Measurements from ENCODE around the gene ACER2.
"Not testable (repeated sequence)": the region's sequence is repeated elsewhere in the genome, so short reads cannot be mapped to it uniquely, and the experiment has no call there.

Gene ACER2

GRCh38 chr9:19409401-19410194, 789 bp downstream of the ACER2 start:
- peak; percentile 47 for DNase-seq (ENCODE audit: low read depth)

- DNase-seq (ENCODE audit: low read depth): no peak
These were observed 1.3 kb downstream of the ACER2 start for GRCh38 chr9:19410195-19410503.

- no peak for DNase-seq (ENCODE audit: low read depth)
These were observed 1.8 kb downstream of the ACER2 start for GRCh38 chr9:19410594-19410993.

GRCh38 chr9:19411316-19411715, 2.5 kb downstream of the ACER2 start:
- DNase-seq (ENCODE audit: low read depth): peak; percentile 74

- DNase-seq (ENCODE audit: low read depth): not testable (repeated sequence)
These were observed 4.6 kb downstream of the ACER2 start for GRCh38 chr9:19413456-19413855.

GRCh38 chr9:19416143-19416542, 7.3 kb downstream of the ACER2 start:
- DNase-seq (ENCODE audit: low read depth): peak; percentile 32

- DNase-seq (ENCODE audit: low read depth): no peak
These were observed 12.1 kb downstream of the ACER2 start for GRCh38 chr9:19420877-19421276.

GRCh38 chr9:19423163-19423562, 14.4 kb downstream of the ACER2 start:
- DNase-seq (ENCODE audit: low read depth): no peak

GRCh38 chr9:19424176-19424779, 15.5 kb downstream of the ACER2 start:
- DNase-seq (ENCODE audit: low read depth): no peak

GRCh38 chr9:19429595-19429994, 20.8 kb downstream of the ACER2 start:
- DNase-seq (ENCODE audit: low read depth): no peak

- no peak for DNase-seq (ENCODE audit: low read depth)
These were observed 21.5 kb downstream of the ACER2 start for GRCh38 chr9:19430201-19430760.

GRCh38 chr9:19431361-19432171, 22.8 kb downstream of the ACER2 start:
- no peak for DNase-seq (ENCODE audit: low read depth)

- DNase-seq (ENCODE audit: low read depth): no peak
These were observed 23.7 kb downstream of the ACER2 start for GRCh38 chr9:19432473-19432872.

- not testable (repeated sequence) for DNase-seq (ENCODE audit: low read depth)
These were observed 24.9 kb downstream of the ACER2 start for GRCh38 chr9:19433729-19434128.

- no peak for DNase-seq (ENCODE audit: low read depth)
These were observed 31.6 kb downstream of the ACER2 start for GRCh38 chr9:19440376-19440775.

- no peak for DNase-seq (ENCODE audit: low read depth)
These were observed 32.2 kb downstream of the ACER2 start for GRCh38 chr9:19440823-19441580.

GRCh38 chr9:19441730-19442129, 32.9 kb downstream of the ACER2 start:
- no peak for DNase-seq (ENCODE audit: low read depth)

GRCh38 chr9:19442240-19442639, 33.4 kb downstream of the ACER2 start:
- no peak for DNase-seq (ENCODE audit: low read depth)

GRCh38 chr9:19445452-19445851, 36.6 kb downstream of the ACER2 start:
- DNase-seq (ENCODE audit: low read depth): no peak

GRCh38 chr9:19446361-19446861, 37.6 kb downstream of the ACER2 start:
- no peak for DNase-seq (ENCODE audit: low read depth)

GRCh38 chr9:19451240-19452087, 42.7 kb downstream of the ACER2 start:
- no peak for DNase-seq (ENCODE audit: low read depth)

Measured in ELR (cell line).